GM18498 (cell line): Measurements from ENCODE around the gene DENND2D.

Experiments
- ATAC-seq: cut with Tn5 transposase; IDR thresholded peaks from one replicate; pipeline ENCODE4 v1.9.1; 2021; ENCODE audit warnings: mild to moderate bottlenecking, moderate library complexity; ENCODE audit not compliant: unreplicated experiment

Gene DENND2D

DNA sequence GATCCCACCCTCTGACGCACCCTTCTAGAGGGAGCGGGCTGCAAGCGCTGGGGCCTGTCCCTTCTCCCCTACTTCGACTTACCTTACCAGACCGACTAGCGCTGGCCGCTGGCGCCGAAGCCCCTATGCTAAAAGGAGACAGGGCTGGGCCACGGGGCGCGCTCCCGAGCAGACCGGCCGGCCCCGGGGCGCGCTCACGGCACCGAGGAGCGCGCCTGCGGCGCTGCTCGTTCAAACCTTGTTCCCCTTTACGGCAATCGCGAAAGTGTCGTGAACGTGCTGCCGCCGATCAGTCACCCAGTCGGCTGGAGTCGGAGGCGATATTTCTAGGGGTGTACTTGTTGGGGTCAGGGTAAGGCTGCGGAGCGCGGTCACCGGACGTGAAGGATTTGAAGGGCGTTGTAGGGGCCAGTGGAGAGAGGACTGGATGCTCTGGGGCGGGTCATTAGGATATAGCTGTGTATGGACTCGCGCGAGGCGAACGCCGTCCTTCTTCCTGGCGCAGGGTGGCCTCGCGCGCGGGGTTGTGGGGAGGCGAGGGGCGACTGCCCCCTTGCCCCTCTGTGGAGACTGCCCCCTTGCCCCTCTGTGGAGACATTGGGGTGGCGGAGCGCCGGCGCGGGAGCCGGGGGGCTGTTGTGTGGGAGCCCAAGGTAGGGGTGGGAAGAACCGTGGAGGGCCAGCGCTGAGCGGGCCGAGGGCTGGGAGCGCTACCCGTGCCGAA, 60.3 kb downstream of the DENND2D start, which contains the start of the genes CEPT1 and DRAM2:
CEPT1 (plus strand) TSS at position 268 of the 724 bp plus-strand sequence. CDS start 7,492 bp downstream, outside the sequence.
DRAM2 (minus strand) TSS at position 138 of the 724 bp plus-strand sequence. CDS start 8,539 bp downstream, outside the sequence.
- ATAC-seq = peak; percentile 64

DNA sequence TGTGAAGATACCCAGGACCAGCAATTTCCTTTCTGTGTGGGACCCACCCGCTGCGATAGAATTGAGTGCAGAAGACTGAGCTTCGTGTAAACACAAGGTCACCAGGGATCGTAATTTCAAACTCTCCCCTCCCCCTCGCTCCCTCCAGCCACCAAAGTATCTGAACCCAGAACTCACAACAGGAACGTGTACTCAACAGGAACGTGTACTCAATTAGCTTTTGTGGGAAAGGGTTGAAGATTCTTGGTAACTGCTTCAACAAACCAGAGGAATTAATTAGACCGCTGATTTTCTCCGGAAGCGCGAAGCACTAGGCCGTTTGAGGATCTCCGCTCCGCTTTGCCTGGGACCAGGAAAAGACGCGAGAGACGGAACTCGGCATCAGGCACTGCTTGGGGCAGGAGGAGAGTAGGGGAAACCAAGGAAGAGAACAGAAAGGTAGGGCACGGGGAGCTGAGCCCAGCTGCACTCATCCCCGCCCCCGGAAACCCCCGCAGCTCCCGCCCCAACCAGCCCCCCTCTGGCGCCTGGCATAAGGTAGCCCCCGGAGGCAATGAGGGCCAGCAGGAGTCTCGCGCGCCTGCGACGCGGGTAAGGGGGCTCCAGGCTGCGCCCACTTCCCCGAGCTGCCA, 61.0 kb downstream of the DENND2D start:
- ATAC-seq = peak; percentile 38
